HG03565 (cell line): ENCODE data around the gene SCD.

Experiments used
- ATAC-seq: cut with Tn5 transposase; IDR thresholded peaks from one replicate; pipeline ENCODE4 v1.9.1; 2021; ENCODE audit warnings: mild to moderate bottlenecking, moderate library complexity; ENCODE audit not compliant: unreplicated experiment

The SCD gene

GRCh38 chr10:100391163-100392002, 44.4 kb downstream of the SCD start:
- no peak for ATAC-seq

- ATAC-seq = no peak
Measured at GRCh38 chr10:100392686-100393003, 45.6 kb downstream of the SCD start.

GRCh38 chr10:100395626-100396025, 48.6 kb downstream of the SCD start:
- ATAC-seq = no peak

- ATAC-seq = no peak
Measured at GRCh38 chr10:100396605-100397004, 49.6 kb downstream of the SCD start.

- ATAC-seq = no peak
Measured at GRCh38 chr10:100401631-100402328, 54.7 kb downstream of the SCD start.

GRCh38 chr10:100403734-100404133, 56.7 kb downstream of the SCD start:
- ATAC-seq = no peak

DNA sequence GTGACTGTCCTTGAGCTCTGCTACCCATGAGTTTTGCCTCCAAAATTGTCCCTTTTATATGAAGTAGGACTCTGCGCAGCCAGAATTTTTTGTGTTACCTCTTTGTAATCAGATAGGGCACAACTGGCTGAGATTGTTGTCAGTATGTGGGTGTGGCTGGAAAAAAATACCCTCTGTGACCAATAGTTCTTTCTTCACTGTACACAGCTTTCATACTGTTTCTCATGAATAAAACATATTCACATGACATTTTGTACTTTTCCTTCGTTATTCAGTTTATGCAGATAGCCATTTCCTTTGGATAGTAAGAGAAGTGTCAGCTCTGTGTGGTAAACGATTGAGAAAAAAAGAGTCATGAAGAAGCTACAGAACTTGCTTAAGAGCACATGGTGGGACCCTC, 66.1 kb downstream of the SCD start:
- ATAC-seq = no peak
